Lung microvascular endothelial cell (primary cell): Measurements from ENCODE around the gene IL1RN. TPM values are rescaled to one million over a fixed set of nuclear protein-coding genes. Genes with fewer than 3 reads are reported as not detected.
A peak's percentile ranks its signal among the peaks of the same experiment; 100 is the strongest.

ENCODE experiments used
- DNase-seq, 2 donors: peaks; one replicate each; pipeline versions ENCODE4 v3.0.0 to v3.0.0-alpha.2; 2010; ENCODE audit warnings: low read depth in 2 of 2
- total RNA-seq: library from RNA; depleted of rRNA; stranded (reverse); fragments of >200 nt; gene quantifications from 2 replicates; pipeline ENCODE4 v1.2.1, GENCODE V29; 2014

The IL1RN gene
- total RNA-seq, 1 donor from 2014 or later = not detected

DNA sequence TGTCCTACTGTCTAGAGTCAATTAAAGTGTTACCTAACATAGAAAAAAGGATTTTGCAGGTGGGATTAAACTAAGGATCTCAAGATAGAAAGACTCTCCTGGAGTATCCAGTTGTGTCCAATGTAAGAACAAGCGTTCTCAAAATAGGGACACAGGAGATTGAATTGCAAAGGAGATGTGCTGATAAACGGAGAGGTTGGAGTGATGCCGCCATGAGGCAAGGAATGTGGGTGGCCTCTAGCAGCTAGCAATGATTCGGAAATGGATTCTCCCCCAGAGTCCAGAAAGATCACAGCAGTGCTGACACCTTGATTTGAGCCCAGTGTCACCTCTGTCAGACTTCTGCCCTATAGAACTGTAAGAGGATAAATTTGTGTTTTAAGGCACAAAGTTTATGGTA, 24.1 kb upstream of the IL1RN start:
- DNase-seq = no peak

DNA sequence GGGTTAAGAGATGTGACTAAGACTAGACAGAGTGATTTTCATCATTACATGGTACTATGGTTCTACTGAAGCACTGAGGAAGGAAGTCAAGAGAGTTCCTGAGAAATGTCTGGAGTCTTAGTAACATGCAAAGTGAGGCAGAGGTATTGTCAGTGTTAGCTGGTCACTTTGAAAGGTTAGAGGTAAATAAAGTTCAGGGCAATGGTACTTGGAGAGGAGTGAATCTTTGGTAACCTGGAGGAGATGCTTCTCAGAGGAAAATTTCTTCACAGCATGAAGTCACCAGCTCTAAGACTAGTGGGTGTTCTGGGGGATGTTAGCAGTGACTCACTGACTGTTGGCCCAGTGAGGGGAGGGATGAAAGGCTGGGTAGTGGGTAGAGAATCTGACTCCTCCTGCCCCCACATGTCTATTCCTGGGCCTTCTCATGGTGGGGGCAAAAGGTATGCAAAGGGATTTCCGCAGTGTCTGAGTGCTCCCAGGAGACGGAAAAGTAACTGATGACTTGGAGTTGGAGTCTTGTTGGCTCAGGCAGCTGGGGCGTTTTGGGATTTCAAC, 23.3 kb upstream of the IL1RN start:
- DNase-seq = no peak

DNA sequence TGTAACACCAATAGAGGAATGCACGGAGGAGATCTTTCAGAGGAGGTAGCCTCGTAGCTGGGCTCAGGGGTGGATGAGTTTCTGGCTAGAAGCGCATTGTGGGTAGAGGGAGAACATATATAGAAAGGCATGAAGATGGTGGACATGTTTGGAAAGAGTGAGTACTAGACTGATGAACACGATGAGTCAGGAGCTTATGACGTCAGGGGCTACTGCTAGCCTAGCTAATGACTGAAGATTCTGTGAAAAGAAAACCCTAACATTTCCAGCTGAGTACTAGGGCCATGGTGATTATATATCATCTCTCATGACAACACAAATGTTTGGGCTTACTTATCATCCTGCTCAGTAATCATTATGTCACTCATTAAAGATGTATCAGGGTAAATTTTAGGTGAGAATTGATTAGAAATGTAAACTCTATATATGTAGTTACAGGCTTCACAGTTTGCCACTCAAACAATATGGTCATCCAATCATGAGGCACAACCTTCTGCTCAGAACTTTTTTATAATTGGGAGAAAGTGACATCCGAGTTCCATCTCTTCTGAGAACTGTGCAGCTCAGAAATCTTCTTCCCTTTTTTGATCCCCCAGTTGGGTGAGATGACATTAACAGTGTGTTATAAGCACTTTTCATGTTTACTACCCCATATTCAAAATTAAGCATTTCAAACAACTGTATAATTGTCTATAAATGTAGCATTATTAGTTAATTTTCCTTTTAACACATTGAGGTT, 22.2 kb upstream of the IL1RN start:
- DNase-seq = no peak

DNA sequence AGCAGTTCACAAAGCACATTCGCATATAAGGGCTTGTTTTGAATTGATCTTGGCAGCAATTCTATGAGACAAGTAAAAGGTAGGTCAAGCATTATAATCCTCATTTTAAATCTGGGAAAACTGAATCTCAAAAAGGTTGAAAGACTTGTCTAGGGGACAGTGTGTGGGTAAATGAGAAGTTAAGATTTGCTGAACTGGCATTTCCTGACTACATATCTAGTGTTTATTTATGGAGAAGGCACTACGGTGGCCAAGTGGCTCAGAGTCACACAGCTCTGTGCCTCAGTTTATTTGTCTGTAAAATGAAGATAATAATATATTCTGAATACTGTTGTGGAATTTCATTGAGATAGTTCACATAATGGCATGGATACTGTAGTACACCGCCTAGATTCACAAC, 16.3 kb upstream of the IL1RN start:
- DNase-seq = no peak

GRCh38 chr2:113111823-113112287, 15.5 kb upstream of the IL1RN start:
- DNase-seq = no peak

DNA sequence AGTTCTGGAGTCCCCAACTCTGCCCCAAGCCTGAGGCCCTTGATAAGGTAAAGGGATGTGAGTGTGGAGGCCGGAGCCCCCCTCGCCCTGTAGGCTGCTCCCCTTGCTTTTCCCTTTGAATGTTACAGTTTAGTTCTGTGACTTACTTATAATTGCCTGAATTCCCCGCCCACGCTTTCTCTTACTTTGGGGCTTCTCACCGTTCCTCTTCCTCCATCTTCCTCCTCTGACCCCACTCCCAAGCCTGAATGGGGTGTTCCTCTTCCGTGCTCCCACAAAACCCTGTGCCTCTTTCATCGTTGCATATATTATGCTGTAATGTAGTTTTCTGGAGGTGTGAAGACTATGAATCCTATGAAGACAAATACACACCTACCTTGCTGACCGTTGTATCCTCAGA, 15.0 kb upstream of the IL1RN start:
- DNase-seq = no peak

GRCh38 chr2:113112871-113113270, 14.5 kb upstream of the IL1RN start:
- no peak for DNase-seq

- DNase-seq = no peak
Observed at GRCh38 chr2:113113807-113114206, 13.6 kb upstream of the IL1RN start.

GRCh38 chr2:113114224-113114945, 13.0 kb upstream of the IL1RN start:
- no peak for DNase-seq

- no peak for DNase-seq
Observed at GRCh38 chr2:113114996-113115395, 12.4 kb upstream of the IL1RN start.

GRCh38 chr2:113116100-113116958, 11.1 kb upstream of the IL1RN start:
- DNase-seq = no peak

DNA sequence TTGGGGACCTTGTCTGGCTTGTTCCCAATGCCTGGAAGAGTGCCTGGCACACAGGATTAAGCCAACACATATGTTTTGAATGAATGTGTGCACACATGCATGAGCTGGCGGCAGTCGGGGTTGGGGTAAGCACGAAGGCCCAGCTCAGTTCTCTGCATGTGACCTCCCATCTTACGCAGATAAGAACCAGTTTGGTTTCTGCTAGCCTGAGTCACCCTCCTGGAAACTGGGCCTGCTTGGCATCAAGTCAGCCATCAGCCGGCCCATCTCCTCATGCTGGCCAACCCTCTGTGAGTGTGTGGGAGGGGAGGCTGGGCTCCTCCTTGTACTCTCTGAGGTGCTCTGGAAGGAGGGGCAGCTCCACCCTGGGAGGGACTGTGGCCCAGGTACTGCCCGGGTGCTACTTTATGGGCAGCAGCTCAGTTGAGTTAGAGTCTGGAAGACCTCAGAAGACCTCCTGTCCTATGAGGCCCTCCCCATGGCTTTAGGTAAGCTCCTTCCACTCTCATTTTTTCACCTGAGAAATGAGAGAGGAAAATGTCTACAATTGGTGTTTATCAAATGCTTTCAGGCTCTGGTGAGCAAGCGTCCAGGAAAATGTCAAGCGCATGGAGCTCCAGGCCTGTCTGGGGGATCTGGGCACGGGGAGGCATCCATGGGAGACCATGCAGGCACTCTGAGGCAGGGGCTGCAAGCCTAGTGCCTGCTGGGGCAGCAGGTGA, 9.7 kb upstream of the IL1RN start:
- peak in 1 of 2 donors; percentile 27 for DNase-seq

- DNase-seq = no peak
Observed at GRCh38 chr2:113118263-113118657, 9.1 kb upstream of the IL1RN start.

DNA sequence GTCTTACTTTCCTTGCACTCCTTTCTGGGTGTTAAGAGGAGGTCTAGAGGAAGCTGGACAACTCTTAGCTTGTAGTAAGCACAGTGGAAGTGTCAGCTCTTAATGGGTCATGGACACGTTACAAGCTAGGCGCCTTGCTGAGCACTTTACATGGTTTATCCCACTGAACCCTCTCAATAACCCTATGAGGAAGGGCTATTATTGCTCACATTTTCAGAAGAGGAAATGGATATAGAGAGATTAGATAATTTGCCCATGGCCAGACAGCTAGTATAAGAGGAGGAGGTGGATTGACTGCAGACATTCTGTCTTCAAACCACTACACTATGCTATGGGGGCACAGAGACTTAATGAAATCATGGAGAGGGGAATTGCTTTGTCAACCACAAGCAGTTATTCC, 8.3 kb upstream of the IL1RN start:
- DNase-seq = no peak

- no peak for DNase-seq
Observed at GRCh38 chr2:113120861-113121260, 6.5 kb upstream of the IL1RN start.

DNA sequence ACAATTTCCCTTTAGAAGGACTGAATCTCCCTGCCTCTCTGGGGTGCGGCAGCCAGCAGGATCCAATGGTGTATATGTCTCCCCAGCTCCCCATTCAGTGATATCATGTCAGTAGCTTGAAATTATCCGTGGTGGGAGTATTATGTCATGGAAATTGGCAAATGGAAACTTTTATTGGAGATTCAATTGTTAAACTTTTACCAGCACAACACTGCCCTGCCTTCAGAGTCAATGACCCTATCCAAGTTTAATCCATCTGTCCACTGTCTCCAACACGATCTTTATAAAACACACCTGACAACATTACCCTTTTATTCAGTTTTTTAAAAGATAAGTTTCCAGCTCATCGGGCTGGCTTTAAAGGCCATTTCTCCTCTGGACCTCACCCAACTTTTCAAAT, 5.0 kb upstream of the IL1RN start:
- DNase-seq = no peak

GRCh38 chr2:113123726-113124125, 3.7 kb upstream of the IL1RN start:
- no peak for DNase-seq

GRCh38 chr2:113124181-113124961, 3.0 kb upstream of the IL1RN start:
- DNase-seq = peak; percentile 7 to 43

GRCh38 chr2:113124984-113125855, 2.2 kb upstream of the IL1RN start:
- DNase-seq = peak in 1 of 2 donors; percentile 26
